Liver (tissue), 9 donors: ENCODE measurements around the gene DCTPP1. TPM values are rescaled to one million over a fixed set of nuclear protein-coding genes. Genes with fewer than 3 reads are reported as not detected.

Experiments
- DNase-seq: peaks from one replicate; pipeline ENCODE4 v3.0.0-alpha.2; 2017; ENCODE audit warnings: low spot score
- H3K27ac ChIP-seq, 2 donors: one replicate each; pipeline ENCODE4 v1.7.0; 2013; ENCODE audit warnings: inconsistent platforms in 2 of 2, low read length in 2 of 2, control low read depth in 1 of 2, low read depth in 1 of 2, mild to moderate bottlenecking in 1 of 2
- H3K27me3 ChIP-seq, 4 donors: one replicate each; pipeline versions ENCODE4 v1.6.1 to v1.7.0; 2013; ENCODE audit warnings: low read length in 3 of 4, inconsistent platforms in 1 of 4, mild to moderate bottlenecking in 1 of 4, moderate library complexity in 1 of 4; ENCODE audit not compliant: control insufficient read depth in 4 of 4, insufficient read depth in 4 of 4
- H3K36me3 ChIP-seq, 4 donors: one replicate each; pipeline versions ENCODE4 v1.6.1 to v1.7.0; 2013; ENCODE audit warnings: low read length in 3 of 4, mild to moderate bottlenecking in 3 of 4, low read depth in 1 of 4, moderate library complexity in 1 of 4; ENCODE audit not compliant: control insufficient read depth in 4 of 4, insufficient read depth in 3 of 4
- H3K4me1 ChIP-seq, 4 donors: one replicate each; pipeline versions ENCODE4 v1.6.1 to v1.7.0; 2013; ENCODE audit warnings: low read length in 3 of 4, mild to moderate bottlenecking in 3 of 4, moderate library complexity in 1 of 4; ENCODE audit not compliant: control insufficient read depth in 4 of 4, insufficient read depth in 4 of 4
- H3K4me3 ChIP-seq, 3 donors: one replicate each; pipeline versions ENCODE4 v1.6.1 to v1.7.0; 2013; ENCODE audit warnings: low read length in 3 of 3, control low read depth in 1 of 3, low read depth in 1 of 3, mild to moderate bottlenecking in 1 of 3
- H3K9ac ChIP-seq, 2 donors: one replicate each; pipeline ENCODE4 v1.7.0; 2013; ENCODE audit warnings: low read length in 2 of 2, mild to moderate bottlenecking in 2 of 2, moderate library complexity in 2 of 2, control low read depth in 1 of 2, low read depth in 1 of 2
- H3K9me3 ChIP-seq, 4 donors: one replicate each; pipeline versions ENCODE4 v1.6.1 to v1.7.0; 2013; ENCODE audit warnings: low read length in 3 of 4; ENCODE audit not compliant: control insufficient read depth in 4 of 4
- ATF3 ChIP-seq: IDR thresholded peaks from 2 replicates; pipeline ENCODE4 v1.6.1; 2016; ENCODE audit warnings: antibody characterized with exemption
- CTCF ChIP-seq: fragments of 150-350 bp; IDR thresholded peaks from 2 replicates; pipeline ENCODE4 v1.5.1; 2017; ENCODE audit warnings: improper control_type of control experiment, low read depth, low read length; ENCODE audit not compliant: missing input control
- EGR1 ChIP-seq, 2 donors: IDR thresholded peaks; 2 replicates each; pipeline ENCODE4 v1.6.1; 2016 to 2018; ENCODE audit warnings: antibody characterized with exemption in 2 of 2, low read depth in 2 of 2
- FOXA1 ChIP-seq: IDR thresholded peaks from 2 replicates; pipeline ENCODE4 v1.6.1; 2016; ENCODE audit warnings: antibody characterized with exemption
- FOXA2 ChIP-seq: IDR thresholded peaks from 2 replicates; pipeline ENCODE4 v1.6.1; 2016; ENCODE audit warnings: antibody characterized with exemption
- GABPA ChIP-seq, 2 donors: IDR thresholded peaks in 1 of 2; conservative IDR thresholded peaks in 1 of 2; 2 replicates each; pipeline ENCODE4 v1.6.1; 2016; ENCODE audit warnings: antibody characterized with exemption in 2 of 2, mild to moderate bottlenecking in 1 of 2, moderate library complexity in 1 of 2
- HNF4G ChIP-seq: IDR thresholded peaks from 2 replicates; pipeline ENCODE4 v1.6.1; 2016; ENCODE audit warnings: antibody characterized with exemption
- JUND ChIP-seq, 2 donors: IDR thresholded peaks; 2 replicates each; pipeline ENCODE4 v1.6.1; 2016; ENCODE audit warnings: antibody characterized with exemption in 2 of 2
- MAX ChIP-seq: IDR thresholded peaks from 2 replicates; pipeline ENCODE4 v1.6.1; 2016; ENCODE audit warnings: antibody characterized with exemption
- NR2F2 ChIP-seq: IDR thresholded peaks from 2 replicates; pipeline ENCODE4 v1.6.1; 2016; ENCODE audit warnings: antibody characterized with exemption
- RAD21 ChIP-seq, 2 donors: IDR thresholded peaks; 2 replicates each; pipeline ENCODE4 v1.6.1; 2016; ENCODE audit warnings: antibody characterized with exemption in 2 of 2, mild to moderate bottlenecking in 2 of 2
- REST ChIP-seq: IDR thresholded peaks from 2 replicates; pipeline ENCODE4 v1.6.1; 2016; ENCODE audit warnings: antibody characterized with exemption, mild to moderate bottlenecking
- RXRA ChIP-seq, 2 donors: IDR thresholded peaks; 2 replicates each; pipeline ENCODE4 v1.6.1; 2017 to 2018; ENCODE audit warnings: antibody characterized with exemption in 2 of 2, mild to moderate bottlenecking in 1 of 2
- SP1 ChIP-seq: IDR thresholded peaks from 2 replicates; pipeline ENCODE4 v1.6.1; 2018; ENCODE audit warnings: antibody characterized with exemption, mild to moderate bottlenecking
- TAF1 ChIP-seq: conservative IDR thresholded peaks from 2 replicates; pipeline ENCODE4 v1.6.1; 2016; ENCODE audit warnings: antibody characterized with exemption, mild to moderate bottlenecking
- YY1 ChIP-seq: IDR thresholded peaks from 2 replicates; pipeline ENCODE4 v1.6.1; 2016; ENCODE audit warnings: antibody characterized with exemption, mild to moderate bottlenecking
- ZBTB33 ChIP-seq: IDR thresholded peaks from 2 replicates; pipeline ENCODE4 v1.6.1; 2016; ENCODE audit warnings: antibody characterized with exemption
- WGBS: extraction: QIAGEN DNeasy Blood & Tissue Kit; methylation state at CpG from one replicate; pipeline ENCODE4 v1.1.7; 2013; 5-methylcytosine and 5-hydroxymethylcytosine counted together
- polyA plus RNA-seq, 2 donors: library from polyadenylated mRNA; stranded (reverse) in 1 of 2; unstranded in 1 of 2; fragments of 200-250 nt in 1 of 2; fragments of >200 nt in 1 of 2; fragmentation: Nextera tagmentation in 1 of 2; extraction: Ambion mirVana in 1 of 2; gene quantifications; one replicate each; pipeline versions ENCODE4 v1.2.1 to v1.2.3, GENCODE V29; 2013 to 2015
- total RNA-seq, 2 donors: library from RNA; depleted of rRNA; stranded (reverse); fragments of >200 nt; gene quantifications; one replicate each; pipeline ENCODE4 v1.2.3, GENCODE V29; 2014
- donor health status: healthy.
- donor health status: healthy.
- donor health status: healthy.
- donor health status: healthy.
- donor health status: healthy.

The DCTPP1 gene
- total and polyA plus RNA-seq, 4 donors = 6.0 to 18.8 (median 15.0) TPM

GRCh38 chr16:30382111-30382881 lies 47.5 kb downstream of the DCTPP1 start, which contains the start of gene SEPTIN1:
TSS of gene SEPTIN1 (minus strand) at chr16:30382561. CDS start at chr16:30382542, 19 bp downstream.
- H3K27me3 ChIP-seq = no peaks in the 10 kb centered on the region
- H3K36me3 ChIP-seq = no peaks in the 10 kb centered on the region
- no peak for DNase-seq
- H3K4me1 ChIP-seq = peaks cover 5 to 15% (median 9%) of the 10 kb centered on the region in 4 donors
- H3K9ac ChIP-seq = no peak within 1 kb of the TSS
- 70% methylated on average over 12 of the region's 12 CpGs for WGBS
- no peak for TF ChIP-seq JUND (IDR thresholded peaks at IDR 0.05)
- TF ChIP-seq EGR1 (IDR thresholded peaks at IDR 0.05; ENCODE audit: low read depth in 2 of 2) = no peak
- no peak for TF ChIP-seq SP1
- no peak for TF ChIP-seq GABPA (IDR thresholded peaks at IDR 0.05 in 1 of 2, conservative IDR thresholded peaks at IDR 0.05 in 1 of 2)
- no peak for TF ChIP-seq TAF1
- TF ChIP-seq HNF4G = no peak
- no peak for TF ChIP-seq CTCF
- no peak for TF ChIP-seq ATF3
- no peak for TF ChIP-seq ZBTB33
- no peak for TF ChIP-seq NR2F2
- no peak for TF ChIP-seq YY1
- no peak for TF ChIP-seq MAX
- no peak for TF ChIP-seq RXRA (IDR thresholded peaks at IDR 0.05)
- TF ChIP-seq FOXA1 = no peak
- no peak for TF ChIP-seq RAD21 (IDR thresholded peaks at IDR 0.05)
- TF ChIP-seq REST = no peak
- no peak for TF ChIP-seq FOXA2
- no peaks in the 10 kb centered on the region for H3K9me3 ChIP-seq
- no peak within 1 kb of the TSS for H3K27ac ChIP-seq
- H3K4me3 ChIP-seq = no peak within 1 kb of the TSS
